Head of caudate nucleus (tissue), 42 donors: ENCODE measurements around the gene TSKU.

Source experiments
- DNase-seq, 42 donors: peaks; one replicate each; pipeline versions ENCODE4 v3.0.0 to v3.0.0-alpha.2; 2020 to 2021; ENCODE audit warnings: mixed read lengths in 7 of 42
- intact Hi-C: fragments of 100-400 bp; cut with DNase I; formaldehyde crosslinking; loops from one replicate; pipeline ENCODE4 v1.15.0; 2022

TSKU gene

GRCh38 chr11:76768088-76768908 is 14.9 kb upstream of the TSKU start:
- DNase-seq: peak in 19 of 42 donors; percentile 14 to 63 (median 32)
- intact Hi-C loops: no loop called here

GRCh38 chr11:76768909-76769560 is 14.1 kb upstream of the TSKU start:
- no peak for DNase-seq
- intact Hi-C loops: no loop called here

- no peak for DNase-seq
- intact Hi-C loops: no loop called here
Observed at GRCh38 chr11:76769645-76770586, 13.2 kb upstream of the TSKU start.

DNA sequence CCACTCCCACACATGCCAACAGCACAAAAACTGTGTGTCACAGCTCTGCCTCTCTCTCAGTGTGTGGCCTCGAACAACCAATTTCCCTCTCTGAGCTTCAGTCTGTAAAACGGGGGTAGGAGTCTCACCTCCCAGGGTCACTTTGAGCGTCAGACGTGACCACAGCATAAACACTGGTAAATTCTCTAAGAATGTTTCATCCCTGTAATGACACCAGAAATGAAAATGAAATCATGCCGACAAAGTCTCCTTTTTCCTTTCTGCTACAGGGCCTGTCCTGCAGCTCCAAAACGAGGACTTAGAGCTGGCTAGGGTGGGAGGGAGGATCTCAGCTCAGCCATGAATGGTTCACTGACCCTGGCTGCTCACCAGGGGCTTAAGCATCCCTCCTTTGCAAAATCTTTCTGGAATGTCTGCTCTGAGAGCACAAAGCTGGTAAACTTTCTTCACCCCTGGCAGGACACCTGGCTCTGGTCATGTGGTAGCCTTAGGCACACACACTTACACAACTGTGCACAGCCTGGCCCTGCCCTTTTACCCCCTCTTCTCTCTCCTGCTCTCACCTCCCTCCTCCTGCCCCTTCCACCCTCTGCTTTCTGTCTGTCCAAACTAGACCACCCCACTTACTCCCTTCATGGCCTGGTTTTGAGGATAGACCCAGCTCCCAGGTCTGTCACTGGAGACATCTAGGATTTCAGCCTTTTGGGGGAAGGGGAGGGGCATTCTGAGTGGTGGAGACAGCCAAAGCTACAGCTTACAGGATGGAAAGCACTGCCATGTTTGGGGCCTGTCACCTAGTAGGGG is 12.3 kb upstream of the TSKU start:
- DNase-seq: no peak
- intact Hi-C loops: no loop called here

GRCh38 chr11:76771446-76772099 is 11.6 kb upstream of the TSKU start:
- intact Hi-C loops: no loop called here
- DNase-seq: no peak

- intact Hi-C loops: no loop called here
- no peak for DNase-seq
Observed at GRCh38 chr11:76772100-76772782, 10.9 kb upstream of the TSKU start.

- no peak for DNase-seq
- intact Hi-C loops: no loop called here
Observed at GRCh38 chr11:76772783-76773106, 10.4 kb upstream of the TSKU start.

GRCh38 chr11:76773921-76774361 is 9.2 kb upstream of the TSKU start:
- no peak for DNase-seq
- intact Hi-C loops: no loop called here

DNA sequence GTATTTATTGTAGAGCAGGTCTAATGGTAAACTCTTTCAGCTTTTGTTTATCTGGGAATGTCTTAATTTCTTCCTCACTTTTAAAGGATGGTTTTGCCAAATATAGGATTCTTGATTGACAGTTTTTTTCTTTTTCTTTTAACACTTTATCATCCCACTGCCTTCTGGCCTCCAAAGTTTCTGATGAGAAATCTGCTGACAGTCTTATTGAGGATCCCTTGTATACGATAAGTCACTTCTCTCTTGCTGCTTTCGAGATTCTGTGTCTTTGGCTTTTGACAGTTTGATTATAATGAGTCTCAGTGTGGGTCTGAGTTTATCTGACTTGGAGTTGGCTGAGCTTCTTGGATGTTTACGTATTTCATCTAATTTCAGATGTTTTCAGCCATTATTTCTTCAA is 6.7 kb upstream of the TSKU start:
- intact Hi-C loops: no loop called here
- no peak for DNase-seq

- DNase-seq: no peak
- intact Hi-C loops: no loop called here
Observed at GRCh38 chr11:76777305-76777704, 5.9 kb upstream of the TSKU start.

- DNase-seq: no peak
- intact Hi-C loops: no loop called here
Observed at GRCh38 chr11:76777876-76778275, 5.3 kb upstream of the TSKU start.

DNA sequence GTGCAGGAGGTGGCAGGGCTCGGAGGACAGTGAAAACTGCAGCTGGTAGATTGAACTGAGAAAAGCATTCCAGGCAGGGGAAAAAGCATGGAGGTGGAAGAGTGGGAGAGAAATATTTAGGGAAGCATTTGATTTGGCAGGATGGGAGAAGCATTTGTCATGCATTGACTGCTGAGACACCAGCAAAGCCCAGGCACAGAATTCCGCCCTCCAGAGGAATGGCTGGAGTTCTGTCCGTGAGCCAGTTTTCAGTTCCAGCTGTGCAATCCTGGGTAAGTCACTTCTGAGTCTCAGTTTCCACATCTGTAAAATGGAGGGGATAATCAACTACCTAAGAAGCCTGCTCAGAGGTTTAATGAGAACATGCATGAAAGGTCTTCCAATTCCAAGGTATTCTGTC is 4.3 kb upstream of the TSKU start:
- DNase-seq: no peak
- intact Hi-C loops: no loop called here

DNA sequence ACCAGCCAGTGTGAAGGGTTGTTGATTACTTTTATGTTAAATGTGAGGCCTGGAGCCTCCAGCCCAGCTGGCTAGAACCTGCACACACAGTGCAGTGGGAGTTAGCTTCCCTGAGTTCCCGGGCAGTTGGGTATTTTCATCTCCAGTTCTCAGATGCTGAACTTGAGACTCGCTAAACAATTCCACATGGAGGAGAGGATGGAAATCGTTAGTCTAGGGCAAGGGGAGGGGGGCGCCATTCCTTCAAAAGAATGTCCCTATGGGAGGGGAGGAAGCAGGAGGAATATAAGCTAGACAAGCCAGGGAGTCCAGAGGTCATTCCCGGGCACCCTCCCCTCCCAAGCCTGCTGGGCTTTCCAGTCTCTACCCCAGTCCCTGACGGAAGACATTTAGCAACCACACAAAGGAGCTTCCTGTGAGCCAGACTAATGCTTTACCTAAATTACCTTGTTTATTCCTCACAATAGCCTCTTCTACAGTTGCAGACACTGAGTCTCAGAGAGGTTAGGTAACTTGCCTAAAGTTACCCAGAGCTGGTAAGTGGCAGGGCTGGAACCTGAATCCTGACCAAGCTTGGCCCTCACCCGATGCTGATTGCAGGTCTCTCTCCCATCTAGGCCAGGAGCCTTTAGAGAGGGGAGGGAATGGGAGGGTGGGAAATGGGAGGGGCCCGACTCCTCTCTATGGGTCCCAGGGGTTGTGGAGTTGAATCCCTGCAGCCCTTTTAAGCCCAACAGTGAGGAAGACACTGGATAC is 1.9 kb upstream of the TSKU start:
- intact Hi-C loops: no loop called here
- DNase-seq: no peak

DNA sequence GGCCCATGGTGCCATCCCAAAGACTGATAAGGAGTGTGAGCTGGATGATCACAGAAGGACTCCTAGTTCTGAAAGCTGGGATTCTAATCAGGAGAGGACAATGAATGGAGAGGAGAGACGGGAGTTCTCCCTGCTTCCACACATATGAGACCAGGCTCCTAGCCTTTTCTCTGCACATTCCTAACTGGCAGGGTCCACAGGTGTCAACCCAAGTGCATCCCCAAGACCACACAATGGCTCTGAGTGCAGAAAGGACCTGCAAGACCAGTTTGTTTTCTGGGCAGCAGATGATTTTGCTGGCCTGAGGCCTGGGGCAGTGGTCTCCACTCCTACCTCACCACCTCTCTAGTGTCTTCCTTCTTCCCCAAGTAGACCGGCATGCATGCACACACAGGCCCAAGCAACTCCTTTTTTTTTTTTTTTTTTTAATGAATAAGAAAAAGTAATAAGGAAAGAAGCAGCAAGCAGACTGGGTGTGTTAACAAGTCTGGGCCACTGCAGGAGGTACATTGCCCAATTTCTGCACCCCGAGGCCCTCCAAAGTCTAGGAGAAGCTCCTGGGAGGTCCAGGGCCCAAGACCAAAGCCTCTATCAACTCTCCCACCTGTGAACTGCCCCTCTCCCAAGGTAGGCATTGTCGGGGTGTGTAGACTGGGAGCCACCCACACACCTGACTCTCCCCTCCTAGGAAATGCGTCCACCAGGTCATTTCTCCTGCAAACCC is 1.2 kb upstream of the TSKU start:
- intact Hi-C loops: no loop called here
- DNase-seq: no peak

DNA sequence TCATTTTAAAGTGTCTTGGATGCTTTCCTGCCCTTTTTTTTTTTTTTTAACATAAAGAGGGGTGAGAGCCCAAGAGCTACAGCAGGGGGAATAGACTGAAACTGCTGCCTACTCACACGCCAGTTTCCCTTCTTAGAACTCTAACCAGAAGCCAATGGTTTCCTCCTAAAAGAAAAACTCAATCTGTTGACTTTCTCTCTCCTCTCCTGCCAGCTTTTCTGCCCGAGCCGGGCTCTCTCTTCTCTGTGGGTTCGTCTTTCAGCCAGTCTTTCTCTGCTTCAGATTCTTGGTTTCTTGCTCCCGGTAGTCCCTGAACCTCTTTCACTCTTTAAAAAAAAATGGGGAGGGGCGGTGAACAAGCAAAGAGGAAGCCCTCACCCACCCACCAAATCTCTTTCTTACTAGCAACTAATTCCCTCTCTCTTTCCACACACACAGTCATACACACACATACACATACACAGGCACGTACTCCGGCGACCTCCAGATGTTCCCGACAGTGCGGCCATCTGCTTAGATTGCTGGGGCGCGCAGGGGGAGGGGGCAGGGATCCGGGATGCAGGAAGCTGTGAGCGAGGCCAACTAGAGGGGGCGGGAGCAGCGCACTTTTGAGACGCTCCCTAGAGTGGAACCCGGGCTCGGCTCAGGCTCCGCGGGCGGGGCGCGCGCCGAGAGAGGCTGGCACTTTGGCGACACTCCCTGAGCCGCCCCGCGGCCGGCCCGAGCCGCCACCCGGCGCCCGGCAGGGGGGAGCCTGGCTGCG is 444 bp upstream of the TSKU start:
- DNase-seq: peak; percentile 16 to 89 (median 72)
- intact Hi-C loops: no loop called here
